ENCODE measurements around the gene EPB41L2.

DNA sequence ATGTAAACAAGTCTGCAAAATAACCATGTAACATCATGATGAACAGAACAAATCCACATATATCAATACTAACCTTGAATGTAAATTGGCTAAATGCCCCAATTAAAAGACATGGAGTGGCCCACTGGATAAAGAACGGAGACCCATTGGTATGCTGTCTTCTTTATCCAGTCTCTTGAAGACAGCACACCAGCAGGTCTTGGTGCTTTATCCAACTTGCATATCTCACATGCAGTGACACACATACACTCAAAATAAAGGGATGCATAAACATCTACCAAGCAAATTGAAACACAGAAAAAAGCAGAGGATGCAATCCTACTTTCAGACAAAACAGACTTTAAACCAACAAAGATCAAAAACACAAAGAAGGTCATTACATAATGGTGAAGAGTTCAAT lies 30.3 kb upstream of the EPB41L2 start:
- no peak for TF ChIP-seq EZH2phosphoT487 (IDR thresholded peaks at IDR 0.05; ENCODE audit: low read depth)
- TF ChIP-seq, protein P1, sequence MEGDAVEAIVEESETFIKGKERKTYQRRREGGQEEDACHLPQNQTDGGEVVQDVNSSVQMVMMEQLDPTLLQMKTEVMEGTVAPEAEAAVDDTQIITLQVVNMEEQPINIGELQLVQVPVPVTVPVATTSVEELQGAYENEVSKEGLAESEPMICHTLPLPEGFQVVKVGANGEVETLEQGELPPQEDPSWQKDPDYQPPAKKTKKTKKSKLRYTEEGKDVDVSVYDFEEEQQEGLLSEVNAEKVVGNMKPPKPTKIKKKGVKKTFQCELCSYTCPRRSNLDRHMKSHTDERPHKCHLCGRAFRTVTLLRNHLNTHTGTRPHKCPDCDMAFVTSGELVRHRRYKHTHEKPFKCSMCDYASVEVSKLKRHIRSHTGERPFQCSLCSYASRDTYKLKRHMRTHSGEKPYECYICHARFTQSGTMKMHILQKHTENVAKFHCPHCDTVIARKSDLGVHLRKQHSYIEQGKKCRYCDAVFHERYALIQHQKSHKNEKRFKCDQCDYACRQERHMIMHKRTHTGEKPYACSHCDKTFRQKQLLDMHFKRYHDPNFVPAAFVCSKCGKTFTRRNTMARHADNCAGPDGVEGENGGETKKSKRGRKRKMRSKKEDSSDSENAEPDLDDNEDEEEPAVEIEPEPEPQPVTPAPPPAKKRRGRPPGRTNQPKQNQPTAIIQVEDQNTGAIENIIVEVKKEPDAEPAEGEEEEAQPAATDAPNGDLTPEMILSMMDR (IDR thresholded peaks at IDR 0.05; ENCODE audit: low read depth, low read length): no peak
